Adrenal gland (tissue), 12 donors: ENCODE data around the gene OLIG1. TPM values are rescaled to one million over a fixed set of nuclear protein-coding genes. Genes with fewer than 3 reads are reported as not detected.

ENCODE experiments used
- DNase-seq, 7 donors: peaks; one replicate each; pipeline ENCODE4 v3.0.0-alpha.2; 2019 to 2020
- H3K27ac ChIP-seq, 5 donors: fragments of 200-600 bp; sonication (generic) in 4 of 5; 1 replicate in 3 of 5; 2 replicates in 2 of 5; pipeline versions ENCODE4 v1.5.1 to v1.8.0; 2016 to 2020; ENCODE audit warnings: mild to moderate bottlenecking in 1 of 5
- H3K27me3 ChIP-seq: fragments of 200-600 bp; 2 replicates; pipeline ENCODE4 v1.8.0; 2021
- H3K36me3 ChIP-seq, 2 donors: fragments of 200-600 bp; replicated peaks in 1 of 2; 1 replicate in 1 of 2; 2 replicates in 1 of 2; pipeline versions ENCODE4 v1.5.1 to v1.8.0; 2018 to 2022
- H3K4me1 ChIP-seq, 2 donors: fragments of 200-600 bp; replicated peaks in 1 of 2; 1 replicate in 1 of 2; 2 replicates in 1 of 2; pipeline versions ENCODE4 v1.5.1 to v1.8.0; 2018 to 2021
- H3K4me3 ChIP-seq, 4 donors: fragments of 200-600 bp; sonication (generic) in 3 of 4; one replicate each; pipeline ENCODE4 v1.5.1; 2016 to 2018
- H3K9me3 ChIP-seq, 3 donors: fragments of 200-600 bp; sonication (generic) in 1 of 3; replicated peaks in 1 of 3; 1 replicate in 2 of 3; 2 replicates in 1 of 3; pipeline versions ENCODE4 v1.5.1 to v1.8.0; 2016 to 2021
- POLR2A ChIP-seq, 2 donors: fragments of 450-650 bp; IDR thresholded peaks; one replicate each; pipeline ENCODE4 v1.6.1; 2017; ENCODE audit warnings: antibody characterized with exemption in 2 of 2, mild to moderate bottlenecking in 2 of 2, moderate library complexity in 1 of 2
- WGBS, 4 donors: extraction: QIAGEN DNeasy Blood & Tissue Kit in 2 of 4; methylation state at CpG; one replicate each; pipeline versions ENCODE4 v1.1.5 to v1.1.7; 2013 to 2017; 5-methylcytosine and 5-hydroxymethylcytosine counted together
- intact Hi-C, 2 donors: fragments of 100-400 bp; cut with DNase I; formaldehyde crosslinking; loops; one replicate each; pipeline versions ENCODE4 v1.14.1 to v1.15.0; 2022 to 2023
- polyA plus RNA-seq, 3 donors: library from polyadenylated mRNA; stranded (reverse); fragments of 200-250 nt in 2 of 3; fragments of 350-450 nt in 1 of 3; fragmentation: Illumina TruSeq in 1 of 3; extraction: RNeasy Lipid Tissue Mini Kit (QIAGEN cat#74804) in 1 of 3; gene quantifications; one replicate each; pipeline ENCODE4 v1.2.3, GENCODE V29; 2013 to 2014
- total RNA-seq, 9 donors: library from RNA; depleted of rRNA in 4 of 9; stranded (reverse); fragments of >200 nt in 4 of 9; fragments of 120-200 nt in 1 of 9; fragmentation: NEBNext Ultra II Directional in 1 of 9; extraction: Animal tissue kit (Norgen Biotek cat#: 25700) in 1 of 9; gene quantifications; one replicate each; pipeline versions ENCODE4 v1.1.0 to v1.2.4, GENCODE V29; 2013 to 2023
- TF ChIP-seq, protein P1 (sequence below), 6 experiments: fragments of 450-650 bp in 4 of 6; fragments of 200-600 bp in 2 of 6; sonication (generic) in 1 of 6; IDR thresholded peaks; 1 replicate in 5 of 6; 2 replicates in 1 of 6; pipeline versions ENCODE4 v1.5.1 to v1.8.0; 2016 to 2021; ENCODE audit warnings: antibody characterized with exemption in 6 of 6, mild to moderate bottlenecking in 2 of 6, moderate library complexity in 1 of 6
- donor health status: healthy with polysubstance abuse.
- donor health status: Bipolar disorder and iron deficiency.
- donor health status: DM: yes; HTN: yes; CAD: no.
- donor health status: DM: no; HTN: no; CAD: no.
- donor health status: DM: no; HTN: no; CAD: no.
- donor health status: DM: yes; HTN: yes; CAD: no.

Gene OLIG1
- total and polyA plus RNA-seq, 12 donors: 0.11 to 1.8 (median 0.50) TPM; not detected in 9

DNA sequence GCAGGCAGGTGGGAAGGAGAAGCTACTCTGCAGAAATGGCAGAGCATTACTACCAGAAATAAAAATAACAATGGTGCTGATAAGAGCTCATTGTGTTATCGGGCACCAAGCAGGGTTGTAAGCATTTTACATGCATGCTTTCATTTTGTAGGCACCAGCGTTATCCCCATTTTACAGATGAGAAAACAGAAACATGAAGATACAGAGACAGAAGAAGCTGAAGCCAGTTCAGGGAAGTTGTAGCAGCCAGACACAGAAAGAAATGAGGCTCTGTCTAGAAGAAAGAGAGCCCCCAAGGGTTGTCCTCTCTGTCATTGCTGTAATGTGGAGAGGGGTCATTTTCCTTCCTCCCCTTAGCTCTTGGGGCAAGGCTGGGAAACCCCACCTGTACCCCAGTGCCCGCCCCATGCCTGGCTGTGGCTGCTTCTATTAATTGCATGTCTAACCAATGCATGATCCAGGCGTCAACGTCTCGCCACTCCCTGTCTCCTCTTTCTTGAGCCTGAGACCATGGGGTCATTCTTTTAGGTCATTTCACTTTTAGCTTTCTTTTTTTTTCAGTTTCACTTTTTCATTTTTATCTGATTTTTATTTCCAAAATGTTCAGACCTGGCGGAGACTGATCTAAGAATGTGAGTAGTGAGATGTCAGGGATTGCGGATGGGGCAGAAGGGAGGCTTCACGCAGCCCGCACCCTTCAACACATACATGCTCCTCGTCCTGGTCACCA lies 6.8 kb downstream of the OLIG1 start:
- intact Hi-C loops: no loop called here
- no peak for TF ChIP-seq POLR2A (IDR thresholded peaks at IDR 0.05)
- TF ChIP-seq, protein P1, sequence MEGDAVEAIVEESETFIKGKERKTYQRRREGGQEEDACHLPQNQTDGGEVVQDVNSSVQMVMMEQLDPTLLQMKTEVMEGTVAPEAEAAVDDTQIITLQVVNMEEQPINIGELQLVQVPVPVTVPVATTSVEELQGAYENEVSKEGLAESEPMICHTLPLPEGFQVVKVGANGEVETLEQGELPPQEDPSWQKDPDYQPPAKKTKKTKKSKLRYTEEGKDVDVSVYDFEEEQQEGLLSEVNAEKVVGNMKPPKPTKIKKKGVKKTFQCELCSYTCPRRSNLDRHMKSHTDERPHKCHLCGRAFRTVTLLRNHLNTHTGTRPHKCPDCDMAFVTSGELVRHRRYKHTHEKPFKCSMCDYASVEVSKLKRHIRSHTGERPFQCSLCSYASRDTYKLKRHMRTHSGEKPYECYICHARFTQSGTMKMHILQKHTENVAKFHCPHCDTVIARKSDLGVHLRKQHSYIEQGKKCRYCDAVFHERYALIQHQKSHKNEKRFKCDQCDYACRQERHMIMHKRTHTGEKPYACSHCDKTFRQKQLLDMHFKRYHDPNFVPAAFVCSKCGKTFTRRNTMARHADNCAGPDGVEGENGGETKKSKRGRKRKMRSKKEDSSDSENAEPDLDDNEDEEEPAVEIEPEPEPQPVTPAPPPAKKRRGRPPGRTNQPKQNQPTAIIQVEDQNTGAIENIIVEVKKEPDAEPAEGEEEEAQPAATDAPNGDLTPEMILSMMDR (IDR thresholded peaks at IDR 0.05): no peak
- no peak overlapping the region for H3K27ac ChIP-seq
- H3K27me3 ChIP-seq: peaks cover 46% of the 10 kb centered on the region
- H3K36me3 ChIP-seq: no peaks in the 10 kb centered on the region
- no peaks in the 10 kb centered on the region for H3K9me3 ChIP-seq
- H3K4me3 ChIP-seq: no peak overlapping the region
- peaks cover 3 to 5% of the 10 kb centered on the region in 2 donors for H3K4me1 ChIP-seq
- WGBS, 4 donors: 68 to 81% (median 77%) methylated on average over 11 of the region's 11 CpGs
- no peak for DNase-seq

DNA sequence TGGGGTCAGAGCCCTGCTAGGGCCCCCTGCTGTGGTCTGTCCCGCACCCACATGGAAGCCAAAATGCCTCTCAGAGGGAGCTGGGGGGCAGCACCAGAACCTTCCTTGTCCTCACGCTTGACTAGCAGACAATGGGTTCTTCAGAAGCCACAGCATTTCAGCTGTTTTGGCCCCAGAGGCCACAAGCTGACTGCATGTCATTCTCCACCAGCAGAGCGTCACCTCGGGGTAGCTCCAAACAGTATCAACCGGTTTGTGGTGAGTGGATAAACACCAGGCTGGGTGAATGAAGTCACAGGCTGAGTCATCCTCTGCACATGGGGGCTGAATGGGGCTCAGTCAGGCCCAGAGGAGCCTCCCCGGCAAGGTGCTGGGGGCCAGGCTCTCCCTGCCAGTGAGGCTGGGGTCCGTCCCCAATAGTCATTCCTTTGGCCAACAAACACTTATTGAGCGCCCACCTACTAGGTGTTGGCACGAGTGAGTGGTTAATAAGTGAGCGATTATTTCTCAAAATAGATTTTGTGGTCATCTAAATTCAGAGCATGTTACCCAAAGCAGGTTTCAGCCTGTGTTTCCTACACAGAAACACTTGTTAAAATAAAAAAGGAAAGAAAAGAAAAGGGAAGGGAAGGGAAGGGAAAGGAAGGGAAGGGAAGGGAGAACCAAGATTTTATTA lies 9.1 kb downstream of the OLIG1 start:
- no peak for DNase-seq
- 54 to 77% (median 60%) methylated on average over 4 to 10 of the region's 10 CpGs for WGBS, 4 donors
- Histone ChIP-seq H3K27ac (no peak overlapping the region), H3K27me3 (peaks cover 23% of the 10 kb centered on the region), H3K9me3 (no peaks in the 10 kb centered on the region), H3K4me3 (no peak overlapping the region), H3K4me1 (no peaks in the 10 kb centered on the region), H3K36me3 (no peaks in the 10 kb centered on the region)
- intact Hi-C loops: no loop called here
- no peak for TF ChIP-seq POLR2A (IDR thresholded peaks at IDR 0.05)
- TF ChIP-seq, protein P1 (IDR thresholded peaks at IDR 0.05): no peak

DNA sequence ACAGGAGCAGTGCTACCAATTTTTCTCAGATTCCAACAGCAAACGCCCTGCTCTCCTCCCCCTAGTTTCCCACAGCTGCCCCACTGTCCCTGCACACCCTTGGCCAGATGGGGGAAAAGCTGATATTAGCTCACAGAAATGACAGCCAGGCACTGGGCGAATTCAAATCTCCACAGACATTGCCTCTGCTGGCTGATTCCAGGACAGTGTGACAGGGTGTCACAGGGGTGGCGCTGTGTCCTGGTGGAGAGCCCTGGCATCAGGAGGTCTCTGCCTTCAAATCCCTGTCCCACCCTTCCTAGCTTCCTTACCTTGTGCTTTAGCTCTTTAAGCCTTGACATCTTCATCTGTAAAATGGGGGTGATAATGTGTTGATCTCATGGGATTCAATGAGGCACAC lies 10.4 kb downstream of the OLIG1 start:
- TF ChIP-seq, protein P1 (IDR thresholded peaks at IDR 0.05): no peak
- no peak for TF ChIP-seq POLR2A (IDR thresholded peaks at IDR 0.05)
- no peak overlapping the region for H3K4me3 ChIP-seq
- no peaks in the 10 kb centered on the region for H3K9me3 ChIP-seq
- no peaks in the 10 kb centered on the region for H3K36me3 ChIP-seq
- no peak overlapping the region for H3K27ac ChIP-seq
- intact Hi-C loops: no loop called here
- WGBS, 4 donors: 72 to 83% (median 78%) methylated on average over 2 to 3 of the region's 3 CpGs
- no peak for DNase-seq
- H3K27me3 ChIP-seq: peaks cover 15% of the 10 kb centered on the region
- no peaks in the 10 kb centered on the region for H3K4me1 ChIP-seq

DNA sequence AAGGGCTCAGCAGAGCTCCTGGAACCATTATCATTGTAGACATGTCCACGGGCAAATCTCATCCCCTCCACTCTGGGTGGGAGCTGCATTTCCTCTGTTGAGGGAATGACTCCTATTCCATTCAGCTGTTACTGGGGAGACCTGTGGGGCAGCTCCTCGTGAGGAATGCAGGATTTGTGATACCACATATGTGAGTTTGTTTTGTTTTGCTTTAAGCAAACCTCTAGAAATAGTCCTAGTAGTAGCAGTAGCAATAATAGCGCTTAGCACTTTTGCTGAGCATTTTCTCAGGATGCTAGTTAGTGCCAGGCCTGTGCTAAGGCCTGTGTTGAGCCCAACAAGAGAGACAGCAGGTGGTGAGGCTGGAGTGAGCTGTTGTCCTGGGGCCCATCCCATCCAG lies 10.8 kb downstream of the OLIG1 start:
- no peak for DNase-seq
- intact Hi-C loops: no loop called here
- Histone ChIP-seq H3K9me3 (no peaks in the 10 kb centered on the region), H3K4me3 (no peak overlapping the region), H3K27ac (no peak overlapping the region), H3K27me3 (peaks cover 15% of the 10 kb centered on the region), H3K4me1 (no peaks in the 10 kb centered on the region), H3K36me3 (no peaks in the 10 kb centered on the region)
- 71 to 83% (median 76%) methylated on average over 3 of the region's 3 CpGs for WGBS, 4 donors
- TF ChIP-seq POLR2A (IDR thresholded peaks at IDR 0.05): no peak
- TF ChIP-seq, protein P1 (IDR thresholded peaks at IDR 0.05): no peak
